HG03575 (cell line): Measurements from ENCODE around the gene SUPT3H.
"Not testable (repeated sequence)": the region's sequence is repeated elsewhere in the genome, so short reads cannot be mapped to it uniquely, and the experiment has no call there.

Experiments
- ATAC-seq: cut with Tn5 transposase; IDR thresholded peaks from one replicate; pipeline ENCODE4 v1.9.1; 2021; ENCODE audit not compliant: unreplicated experiment, insufficient number of reproducible peaks, low FRiP score; ENCODE audit errors: extremely low read depth

Gene SUPT3H

DNA sequence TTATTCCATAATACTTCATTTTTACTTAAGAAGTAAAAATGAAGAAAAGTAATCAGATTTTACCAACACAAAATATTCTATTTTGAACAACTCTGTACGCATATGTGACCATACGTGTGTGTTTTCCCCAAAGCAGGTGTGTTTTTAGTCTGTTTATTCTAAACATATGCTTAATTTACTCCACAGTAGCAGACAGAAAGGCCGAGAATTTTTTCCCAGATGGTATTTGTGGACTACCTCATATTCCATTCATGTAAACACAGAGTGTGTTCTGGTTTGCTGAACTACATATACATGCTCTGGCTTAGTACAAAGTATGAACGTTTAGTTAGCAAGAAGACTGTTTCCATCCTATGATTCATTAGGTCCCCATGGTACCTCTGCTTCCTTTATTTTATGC lies 282.9 kb downstream of the SUPT3H start:
- no peak for ATAC-seq

DNA sequence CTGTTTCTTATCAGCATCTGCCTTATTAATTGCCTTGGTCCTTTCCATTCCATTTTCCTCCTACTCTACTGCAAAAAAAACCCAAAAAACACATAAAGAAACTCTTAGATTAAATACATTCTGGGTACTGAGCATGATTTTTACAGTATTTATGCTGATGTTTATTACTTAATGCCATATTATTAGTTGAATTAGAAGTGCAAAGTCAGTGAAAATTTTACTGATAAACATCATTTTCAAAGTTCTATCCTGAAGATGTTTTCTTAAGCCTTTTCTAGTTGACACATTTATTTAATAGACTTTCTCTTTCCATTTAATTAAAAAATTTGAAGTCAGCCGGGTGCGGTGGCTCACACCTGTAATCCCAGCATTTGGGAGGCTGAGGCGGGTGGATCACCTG lies 285.6 kb downstream of the SUPT3H start:
- ATAC-seq = no peak

DNA sequence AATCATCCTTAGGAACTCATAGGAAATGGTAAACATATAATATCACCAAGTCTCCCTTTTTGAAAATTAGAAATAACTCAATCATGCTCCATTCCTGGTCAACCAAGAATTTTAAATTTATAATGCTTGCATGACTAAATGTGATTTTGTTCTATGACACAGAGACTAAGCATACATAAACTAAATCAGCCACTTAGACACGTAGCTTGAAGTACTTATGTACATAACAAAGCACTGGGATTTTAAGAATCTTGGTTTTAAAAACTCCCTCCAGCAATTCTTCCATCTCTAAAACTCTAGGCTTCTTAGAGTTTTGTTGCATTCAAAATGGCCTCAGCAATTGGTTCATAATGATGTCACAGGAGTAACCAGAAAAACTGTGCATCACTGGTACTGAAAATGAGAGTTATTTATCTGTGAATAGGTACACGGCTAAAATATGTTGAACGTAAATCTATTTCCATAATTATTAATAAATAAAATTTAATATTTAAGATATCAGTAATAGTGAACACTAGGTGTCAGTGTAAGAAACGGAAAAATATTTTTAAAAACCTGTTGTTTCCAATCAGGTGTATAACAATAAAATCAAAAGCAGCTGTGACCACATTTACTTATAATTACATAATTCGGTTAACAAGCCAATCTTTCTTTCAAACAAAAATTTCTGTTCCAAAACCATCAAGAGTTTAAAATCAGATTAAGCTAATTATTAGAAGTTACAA lies 291.2 kb downstream of the SUPT3H start:
- ATAC-seq = no peak

DNA sequence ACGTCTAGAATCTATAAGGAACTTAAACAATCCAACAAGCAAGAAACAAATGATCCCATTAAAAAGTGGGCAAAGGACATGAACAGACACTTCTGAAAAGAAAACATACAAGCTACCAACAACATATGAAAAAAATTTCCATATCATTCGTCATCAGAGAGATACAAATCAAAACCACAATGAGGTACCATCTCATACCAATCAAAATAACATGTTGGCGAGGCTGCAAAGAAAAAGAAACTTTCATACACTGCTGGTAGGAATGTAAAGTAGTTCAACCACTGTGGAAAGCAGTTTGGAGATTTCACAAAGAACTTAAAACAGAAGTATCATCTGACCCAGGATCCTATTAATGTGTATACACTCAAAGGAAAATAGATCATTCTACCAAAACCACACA lies 293.5 kb downstream of the SUPT3H start:
- ATAC-seq = no peak

DNA sequence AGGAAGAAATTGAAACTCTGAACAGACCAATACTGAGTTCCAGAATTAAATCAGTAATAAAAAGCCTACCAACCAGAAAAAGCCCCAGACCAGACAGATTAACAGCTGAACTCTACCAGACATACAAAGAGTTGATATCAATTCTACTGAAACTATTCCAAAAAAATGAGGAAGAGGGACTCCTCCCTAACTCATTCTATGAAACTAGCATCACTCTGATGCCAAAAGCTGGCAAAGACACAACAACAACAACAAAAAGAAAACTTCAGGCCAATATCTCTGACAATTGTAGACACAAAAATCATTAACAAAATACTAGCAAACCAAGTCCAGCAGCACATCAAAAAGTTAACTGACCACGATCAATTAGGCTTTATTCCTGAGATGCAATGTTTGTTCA lies 295.6 kb downstream of the SUPT3H start:
- ATAC-seq = no peak

DNA sequence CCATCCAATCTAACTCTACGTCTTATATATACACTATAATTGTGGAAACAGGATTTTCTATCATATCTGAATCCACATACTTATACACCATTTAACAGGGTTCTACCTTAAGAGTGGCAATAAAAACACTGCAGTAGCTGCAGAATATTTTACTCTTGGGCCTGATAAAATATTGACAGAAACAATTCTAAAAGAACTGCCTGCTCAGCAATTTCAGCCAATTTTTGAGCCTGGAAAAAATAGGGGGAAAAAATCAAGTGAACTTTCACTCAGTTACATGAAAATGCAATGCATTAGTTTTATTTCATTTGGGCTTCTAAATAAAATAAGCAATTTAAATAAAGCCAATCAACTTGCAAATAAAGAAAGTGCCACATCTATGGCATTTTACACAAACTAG lies 296.1 kb downstream of the SUPT3H start:
- ATAC-seq = no peak

DNA sequence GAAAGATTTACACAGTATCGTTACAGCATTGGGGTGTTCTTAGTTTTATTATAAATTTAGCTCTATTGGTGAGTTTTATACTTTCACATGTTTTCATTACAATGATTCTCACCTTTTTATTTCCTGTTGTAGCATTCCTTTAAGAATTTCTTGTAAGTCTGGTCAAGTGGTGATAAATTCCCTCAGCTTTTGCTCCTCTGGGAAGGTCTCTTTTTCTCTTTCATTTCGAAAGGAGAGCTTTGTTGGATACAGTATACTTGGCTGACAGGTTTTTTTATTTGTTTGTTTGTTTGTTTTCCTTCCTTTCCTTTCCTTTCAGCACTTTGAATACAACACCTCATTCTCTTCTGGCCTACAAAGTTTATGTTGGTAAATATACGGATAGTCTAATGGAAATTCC lies 299.3 kb downstream of the SUPT3H start:
- ATAC-seq = no peak

DNA sequence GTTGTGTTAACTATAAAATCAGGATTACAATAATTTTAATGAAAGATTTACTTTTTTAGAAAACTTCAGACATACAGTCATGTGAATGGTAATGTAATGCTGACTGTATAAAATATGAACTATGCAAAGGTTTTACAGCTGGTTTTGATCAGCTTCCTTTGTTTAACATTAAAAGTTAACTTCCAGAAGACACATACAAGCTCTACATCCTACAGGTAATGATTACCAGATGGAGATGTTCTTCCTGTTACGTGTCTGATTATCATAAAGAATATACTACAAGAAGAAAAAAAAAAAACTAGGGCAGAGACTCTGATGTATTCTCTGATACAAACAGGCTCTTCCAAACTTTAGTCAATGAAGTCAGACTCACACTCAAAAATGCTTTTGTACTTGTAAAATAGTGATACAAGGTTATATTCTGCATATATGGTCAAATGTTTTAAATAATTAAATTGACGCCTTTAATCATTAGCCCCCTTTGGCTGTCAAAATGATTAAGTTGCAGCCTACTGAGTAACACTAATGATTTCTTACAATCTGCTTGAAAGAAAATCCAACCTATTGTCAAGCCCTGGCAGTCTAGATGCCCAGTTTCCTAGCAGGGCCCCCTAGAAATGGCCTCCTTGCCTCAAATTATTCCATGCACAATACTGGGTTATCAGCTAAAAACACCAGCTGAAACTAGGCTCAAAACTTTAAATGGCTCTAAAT lies 301.4 kb downstream of the SUPT3H start:
- no peak for ATAC-seq

DNA sequence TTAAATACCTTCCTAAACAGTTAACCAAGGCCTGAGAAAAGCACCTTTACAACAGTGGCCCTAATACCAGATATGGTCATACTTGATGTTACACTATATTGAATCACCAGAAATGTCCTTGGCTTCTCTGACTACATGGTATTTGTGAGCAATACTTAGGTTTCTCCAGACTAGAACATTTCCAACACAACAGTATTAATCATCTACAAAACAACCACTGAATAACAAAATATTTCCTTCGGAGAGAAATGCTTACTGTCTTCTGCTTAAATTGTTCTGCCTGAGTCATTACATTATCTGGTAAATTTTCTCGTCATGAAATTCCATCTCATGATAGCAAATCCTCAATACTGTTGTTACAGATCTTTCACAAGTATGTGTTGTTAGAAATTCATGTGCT lies 302.5 kb downstream of the SUPT3H start:
- no peak for ATAC-seq

DNA sequence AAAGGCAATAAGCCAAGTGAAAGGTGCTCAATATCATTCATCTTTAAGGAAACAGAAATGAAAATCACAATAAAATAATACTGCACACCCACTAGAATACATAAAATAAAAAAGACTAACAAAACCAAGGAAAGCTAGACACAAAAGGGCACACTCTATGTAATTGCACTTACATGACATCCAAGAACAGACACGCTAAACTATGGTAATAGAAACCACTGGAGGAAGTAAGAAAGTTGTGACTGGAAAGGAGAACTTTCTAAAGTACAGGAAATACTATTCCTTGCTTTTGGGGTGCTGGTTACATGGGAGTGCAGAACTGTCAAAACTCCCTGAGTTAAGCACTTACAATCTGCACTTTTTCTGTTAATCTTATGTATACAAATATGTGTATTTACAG lies 303.3 kb downstream of the SUPT3H start:
- ATAC-seq = no peak

DNA sequence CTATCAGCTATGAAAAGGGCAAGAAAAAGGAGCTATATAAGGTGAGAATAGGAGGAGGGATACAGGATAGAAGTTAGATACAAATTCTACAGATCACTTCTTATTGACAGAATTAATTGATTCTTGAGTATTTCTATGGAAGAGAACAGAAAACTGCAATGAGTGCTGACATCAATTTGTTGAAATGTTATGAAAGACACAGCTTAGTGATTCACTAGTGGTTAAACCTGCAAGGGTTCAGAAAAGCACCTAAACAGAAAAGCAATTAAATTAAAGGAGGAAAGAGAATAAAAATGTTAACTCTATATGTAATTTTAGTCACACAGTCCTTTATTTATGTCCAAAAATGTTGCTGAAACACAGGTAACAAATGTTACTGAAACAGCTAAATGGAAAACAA lies 304.0 kb downstream of the SUPT3H start:
- no peak for ATAC-seq

DNA sequence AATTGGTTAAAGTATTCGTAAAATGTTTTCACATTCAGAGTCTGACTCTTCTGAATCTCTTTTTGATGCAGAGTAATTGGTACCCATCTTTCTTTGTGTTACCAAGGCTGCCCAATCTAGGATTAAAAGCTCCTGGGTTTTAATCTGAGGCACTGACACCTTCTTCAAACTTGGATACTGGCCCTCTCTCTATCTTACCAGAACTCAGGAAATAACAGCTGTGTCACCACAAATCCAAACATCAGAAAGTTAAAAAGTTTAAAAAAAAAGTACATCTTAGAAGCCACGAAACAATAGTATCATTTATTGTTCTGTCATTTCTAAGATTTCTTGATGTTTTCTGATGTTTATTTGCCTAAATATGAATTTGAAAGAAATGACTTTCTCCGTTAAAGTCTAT lies 305.1 kb downstream of the SUPT3H start:
- no peak for ATAC-seq

DNA sequence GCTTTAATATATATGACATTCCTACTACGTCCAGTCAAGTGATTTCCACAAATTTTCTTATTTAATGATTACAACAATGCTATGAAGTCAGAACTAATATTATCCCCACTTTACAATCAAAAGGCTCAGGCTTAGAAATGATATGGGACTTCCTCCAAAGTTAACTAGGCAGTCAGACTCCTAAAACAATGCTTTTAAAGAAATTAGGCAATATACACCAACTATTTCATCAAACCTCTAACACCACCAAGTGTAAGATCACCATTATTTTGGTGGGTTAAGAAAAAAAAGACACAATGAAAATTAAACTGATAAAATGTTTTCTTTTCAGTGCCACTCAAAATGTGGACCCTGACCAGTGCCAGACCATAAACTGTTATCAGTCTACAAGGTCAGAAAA lies 305.7 kb downstream of the SUPT3H start:
- ATAC-seq = no peak

DNA sequence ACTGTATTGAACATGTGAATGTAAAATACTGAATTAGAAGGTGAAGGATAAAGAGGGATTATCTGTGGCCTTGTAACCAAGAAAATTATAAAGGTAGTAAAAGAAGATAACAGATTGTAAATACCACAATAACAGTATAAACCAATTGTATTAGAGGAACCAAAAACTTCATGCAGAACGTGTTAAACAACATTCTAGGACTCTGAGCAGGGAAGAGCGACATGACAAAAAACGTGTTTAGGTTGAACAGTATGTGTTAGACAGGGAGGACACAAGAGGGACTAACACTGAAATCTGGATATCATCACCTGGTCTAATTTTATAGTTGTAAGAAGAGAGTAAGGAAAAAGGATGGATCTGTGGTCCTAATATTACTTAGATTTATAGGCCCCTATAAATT lies 308.6 kb downstream of the SUPT3H start:
- no peak for ATAC-seq

DNA sequence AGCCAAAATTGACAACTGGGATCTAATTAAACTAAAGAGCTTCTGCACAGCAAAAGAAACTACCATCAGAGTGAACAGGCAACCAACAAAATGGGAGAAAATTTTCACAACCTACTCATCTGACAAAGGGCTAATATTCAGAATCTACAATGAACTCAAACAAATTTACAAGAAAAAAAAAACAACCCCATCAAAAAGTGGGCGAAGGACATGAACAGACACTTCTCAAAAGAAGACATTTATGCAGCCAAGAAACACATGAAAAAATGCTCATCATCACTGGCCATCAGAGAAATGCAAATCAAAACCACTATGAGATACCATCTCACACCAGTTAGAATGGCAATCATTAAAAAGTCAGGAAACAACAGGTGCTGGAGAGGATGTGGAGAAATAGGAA lies 310.3 kb downstream of the SUPT3H start:
- not testable (repeated sequence) for ATAC-seq

DNA sequence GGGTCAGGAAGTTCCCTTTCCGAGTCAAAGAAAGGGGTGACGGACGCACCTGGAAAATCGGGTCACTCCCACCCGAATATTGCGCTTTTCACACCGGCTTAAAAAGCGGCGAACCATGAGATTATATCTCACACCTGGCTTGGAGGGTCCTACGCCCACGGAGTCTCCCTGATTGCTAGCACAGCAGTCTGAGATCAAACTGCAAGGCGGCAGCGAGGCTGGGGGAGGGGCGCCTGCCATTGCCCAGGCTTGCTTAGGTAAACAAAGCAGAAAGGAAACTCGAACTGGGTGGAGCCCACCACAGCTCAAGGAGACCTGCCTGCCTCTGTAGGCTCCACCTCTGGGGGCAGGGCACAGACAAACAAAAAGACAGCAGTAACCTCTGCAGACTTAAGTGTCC lies 315.1 kb downstream of the SUPT3H start:
- not testable (repeated sequence) for ATAC-seq

DNA sequence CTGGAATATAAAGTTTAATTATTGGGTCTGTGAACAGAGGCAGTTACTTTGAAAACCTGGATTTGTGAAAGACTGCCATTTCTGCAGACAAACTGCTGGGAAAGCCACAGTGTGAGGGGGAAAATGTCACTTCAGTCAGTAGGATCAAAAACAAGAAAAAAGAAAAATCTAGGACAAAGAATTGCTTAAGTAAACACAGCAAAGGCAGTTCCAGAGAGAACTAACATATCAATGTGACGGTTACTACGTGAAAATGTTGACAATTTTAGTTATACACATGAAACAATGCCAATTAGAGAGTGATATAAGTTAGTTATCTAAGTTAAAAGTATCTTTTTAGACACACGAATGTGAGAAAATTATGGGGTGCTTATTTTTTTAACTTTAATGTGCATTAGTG lies 320.0 kb downstream of the SUPT3H start:
- no peak for ATAC-seq

DNA sequence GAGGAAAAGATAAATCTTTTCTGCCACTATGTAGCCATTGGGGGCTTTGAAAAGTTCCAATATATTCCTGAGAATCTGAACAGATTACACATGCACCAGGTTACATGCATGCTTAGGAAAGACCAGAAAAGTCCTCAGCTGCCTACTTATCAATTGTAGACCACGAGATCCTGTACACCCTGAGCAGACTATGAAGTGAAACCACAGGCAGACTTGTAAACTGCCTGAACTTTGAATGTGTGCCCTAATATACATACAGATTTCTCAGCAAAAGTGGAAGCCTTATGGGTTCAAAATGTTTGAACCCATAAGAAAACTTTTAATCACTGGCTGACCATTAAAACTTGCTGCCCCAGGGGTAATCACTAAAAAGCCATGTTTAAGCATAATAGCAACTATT lies 323.1 kb downstream of the SUPT3H start:
- no peak for ATAC-seq

DNA sequence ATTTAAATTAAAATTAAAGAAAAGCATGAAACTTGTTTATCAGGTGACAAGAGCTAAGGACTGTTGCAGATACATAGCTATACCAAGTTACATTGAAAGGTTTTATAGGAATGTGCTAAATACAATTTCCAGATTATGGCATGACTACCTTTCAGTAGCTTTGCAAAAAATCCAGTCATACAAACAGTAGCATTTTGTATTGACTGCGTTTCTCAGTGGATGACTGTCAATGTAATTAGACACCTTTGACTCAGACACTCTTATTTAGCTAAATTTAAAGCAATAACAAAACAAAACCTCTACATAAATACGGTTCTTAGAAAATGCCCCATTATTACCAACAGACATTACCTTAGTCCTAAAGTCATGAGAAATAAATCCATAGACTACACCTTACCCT lies 325.4 kb downstream of the SUPT3H start:
- no peak for ATAC-seq

DNA sequence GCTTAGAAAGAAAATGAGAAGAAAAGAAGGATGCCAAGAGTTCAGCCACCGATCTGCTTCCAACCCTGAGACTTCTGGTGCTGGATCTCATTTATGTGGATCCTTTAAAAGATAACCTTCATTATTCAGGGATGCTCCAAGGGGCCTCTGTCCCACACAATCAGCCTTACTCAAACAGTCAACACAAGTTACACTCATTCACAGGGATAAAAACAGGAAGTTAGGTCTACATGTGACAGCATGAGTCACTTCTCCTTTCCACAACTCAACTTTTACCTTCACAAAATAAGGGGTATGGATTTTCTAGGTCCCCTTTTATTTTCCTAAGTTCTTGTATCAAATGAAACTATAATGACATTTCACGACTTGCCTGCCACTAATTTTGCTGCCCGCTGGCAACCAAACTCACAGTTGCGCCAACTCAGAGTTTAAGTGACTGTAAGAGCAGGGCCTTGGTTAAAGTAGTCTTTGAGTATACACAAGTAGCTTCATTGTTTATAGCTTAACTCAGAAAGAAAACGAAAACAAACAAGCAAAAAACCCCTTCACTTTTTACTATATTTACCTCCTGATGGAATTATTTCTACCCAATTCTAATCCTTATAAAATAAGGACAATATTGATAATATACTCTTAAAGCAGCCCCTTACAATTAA lies 328.4 kb downstream of the SUPT3H start:
- no peak for ATAC-seq
